ENCODE results near the gene NHLRC4. TPM values are rescaled to one million over a fixed set of nuclear protein-coding genes. Genes with fewer than 3 reads are reported as not detected.

Gene NHLRC4
- total RNA-seq, 5 donors from 2014 or later (not counting 1 experiment from before 2014, with no cell fraction given) = 1.3 to 5.0 (median 3.6) TPM

DNA sequence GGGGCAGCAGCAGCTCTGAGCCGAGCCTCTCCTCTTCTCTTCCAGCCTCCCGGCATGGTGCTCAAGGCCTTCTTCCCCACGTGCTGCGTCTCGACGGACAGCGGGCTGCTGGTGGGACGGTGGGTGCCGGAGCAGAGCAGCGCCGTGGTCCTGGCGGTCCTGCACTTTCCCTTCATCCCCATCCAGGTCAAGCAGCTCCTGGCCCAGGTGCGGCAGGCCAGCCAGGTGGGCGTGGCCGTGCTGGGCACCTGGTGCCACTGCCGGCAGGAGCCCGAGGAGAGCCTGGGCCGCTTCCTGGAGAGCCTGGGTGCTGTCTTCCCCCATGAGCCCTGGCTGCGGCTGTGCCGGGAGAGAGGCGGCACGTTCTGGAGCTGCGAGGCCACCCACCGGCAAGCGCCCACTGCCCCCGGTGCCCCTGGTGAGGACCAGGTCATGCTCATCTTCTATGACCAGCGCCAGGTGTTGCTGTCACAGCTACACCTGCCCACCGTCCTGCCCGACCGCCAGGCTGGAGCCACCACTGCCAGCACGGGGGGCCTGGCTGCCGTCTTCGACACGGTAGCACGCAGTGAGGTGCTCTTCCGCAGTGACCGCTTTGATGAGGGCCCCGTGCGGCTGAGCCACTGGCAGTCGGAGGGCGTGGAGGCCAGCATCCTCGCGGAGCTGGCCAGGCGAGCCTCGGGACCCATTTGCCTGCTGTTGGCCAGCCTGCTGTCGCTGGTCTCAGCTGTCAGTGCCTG, 7.4 kb downstream of the NHLRC4 start:
- Mint-ChIP-seq H3K27ac (no peak overlapping the region), H3K9me3 (no peaks in the 10 kb centered on the region), H3K27me3 (no peaks in the 10 kb centered on the region), H3K4me1 (peaks cover 19 to 23% (median 21%) of the 10 kb centered on the region in 3 donors), H3K4me3 (no peak overlapping the region), H3K36me3 (no peaks in the 10 kb centered on the region)
- 96% methylated on average over 43 of the region's 46 CpGs for WGBS (ENCODE audit: insufficient coverage)
- Histone ChIP-seq H3K27me3 (replicated peaks in 1 of 2; ENCODE audit: control insufficient read depth in 2 of 2, extremely low read depth in 1 of 2, insufficient read depth in 2 of 2, low read length in 1 of 2) (no peaks in the 10 kb centered on the region), H3K27ac (ENCODE audit: low read length) (no peak overlapping the region), H3K4me3 (ENCODE audit: control insufficient read depth in 1 of 2, extremely low read depth in 1 of 2, low read length in 1 of 2) (no peak overlapping the region), H3K9me3 (no peaks in the 10 kb centered on the region), H3K4me1 (ENCODE audit: control insufficient read depth in 1 of 2, extremely low read depth in 1 of 2, insufficient read depth in 2 of 2, low read length in 2 of 2) (peaks cover 2 to 25% of the 10 kb centered on the region in 2 experiments), H3K36me3 (ENCODE audit: control insufficient read depth in 2 of 2, extremely low read depth in 1 of 2, insufficient read depth in 1 of 2, low read length in 1 of 2) (peaks cover 2 to 8% of the 10 kb centered on the region in 2 donors)
- DNase-seq (no peak), ATAC-seq (replicated peaks in 1 of 4) (no peak)
- POLR2A ChIA-PET = no interaction called here
- CTCF ChIA-PET = no interaction called here

DNA sequence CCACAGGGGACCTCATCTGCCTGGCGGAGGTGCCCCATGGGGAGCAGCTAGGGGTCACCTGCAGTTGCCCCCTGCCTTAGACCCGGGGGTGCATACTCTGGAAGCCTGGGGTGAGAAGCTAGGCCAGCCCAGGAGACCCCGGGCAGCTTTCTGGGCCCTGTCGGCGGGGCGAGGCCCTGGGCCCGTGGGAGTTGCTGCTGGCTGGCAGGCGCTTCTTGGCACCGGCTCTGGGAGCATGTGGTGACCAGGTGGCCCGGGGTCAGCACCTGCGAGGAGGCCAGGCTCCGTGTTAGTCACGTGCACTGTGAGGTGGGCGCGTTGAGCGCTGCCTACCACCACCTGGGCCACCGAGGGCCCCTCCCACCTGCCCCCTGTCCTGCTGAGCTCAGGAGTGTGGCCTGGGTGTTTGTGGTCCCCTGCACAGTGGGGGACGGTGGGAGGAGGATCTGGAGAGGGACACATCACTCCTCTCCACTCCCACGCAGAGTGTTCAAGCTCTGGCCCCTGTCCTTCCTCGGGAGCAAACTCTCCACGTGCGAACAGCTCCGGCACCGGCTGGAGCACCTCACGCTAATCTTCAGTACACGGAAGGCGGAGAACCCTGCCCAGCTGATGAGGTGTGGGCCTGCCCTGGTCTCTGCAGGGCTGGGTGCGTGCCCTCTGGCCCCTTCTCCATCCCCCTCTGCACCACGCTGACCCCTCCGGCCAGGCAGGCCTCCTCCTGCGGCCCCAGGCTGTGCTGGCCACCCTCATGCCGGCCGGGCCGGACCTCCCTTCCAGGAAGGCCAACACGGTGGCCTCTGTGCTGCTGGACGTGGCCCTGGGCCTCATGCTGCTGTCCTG, 8.8 kb downstream of the NHLRC4 start:
- ChIA-PET CTCF (no interaction called here), POLR2A (no interaction called here)
- Histone ChIP-seq H3K9me3 (no peaks in the 10 kb centered on the region), H3K4me3 (ENCODE audit: control insufficient read depth in 1 of 2, extremely low read depth in 1 of 2, low read length in 1 of 2) (no peak overlapping the region), H3K27me3 (replicated peaks in 1 of 2; ENCODE audit: control insufficient read depth in 2 of 2, extremely low read depth in 1 of 2, insufficient read depth in 2 of 2, low read length in 1 of 2) (no peaks in the 10 kb centered on the region), H3K4me1 (ENCODE audit: control insufficient read depth in 1 of 2, extremely low read depth in 1 of 2, insufficient read depth in 2 of 2, low read length in 2 of 2) (peaks cover 1 to 18% of the 10 kb centered on the region in 2 experiments), H3K27ac (ENCODE audit: low read length) (no peak overlapping the region), H3K36me3 (ENCODE audit: control insufficient read depth in 2 of 2, extremely low read depth in 1 of 2, insufficient read depth in 1 of 2, low read length in 1 of 2) (peaks cover 2 to 8% of the 10 kb centered on the region in 2 donors)
- no peaks in the 10 kb centered on the region for H3K36me3 Mint-ChIP-seq
- H3K9me3 Mint-ChIP-seq = no peaks in the 10 kb centered on the region
- no peaks in the 10 kb centered on the region for H3K27me3 Mint-ChIP-seq
- no peak overlapping the region for H3K4me3 Mint-ChIP-seq
- DNase-seq (no peak), ATAC-seq (replicated peaks in 1 of 4) (no peak)
- no peak overlapping the region for H3K27ac Mint-ChIP-seq
- WGBS (ENCODE audit: insufficient coverage) = 93% methylated on average over 31 of the region's 36 CpGs
- H3K4me1 Mint-ChIP-seq = peaks cover 15 to 20% (median 16%) of the 10 kb centered on the region in 3 donors

DNA sequence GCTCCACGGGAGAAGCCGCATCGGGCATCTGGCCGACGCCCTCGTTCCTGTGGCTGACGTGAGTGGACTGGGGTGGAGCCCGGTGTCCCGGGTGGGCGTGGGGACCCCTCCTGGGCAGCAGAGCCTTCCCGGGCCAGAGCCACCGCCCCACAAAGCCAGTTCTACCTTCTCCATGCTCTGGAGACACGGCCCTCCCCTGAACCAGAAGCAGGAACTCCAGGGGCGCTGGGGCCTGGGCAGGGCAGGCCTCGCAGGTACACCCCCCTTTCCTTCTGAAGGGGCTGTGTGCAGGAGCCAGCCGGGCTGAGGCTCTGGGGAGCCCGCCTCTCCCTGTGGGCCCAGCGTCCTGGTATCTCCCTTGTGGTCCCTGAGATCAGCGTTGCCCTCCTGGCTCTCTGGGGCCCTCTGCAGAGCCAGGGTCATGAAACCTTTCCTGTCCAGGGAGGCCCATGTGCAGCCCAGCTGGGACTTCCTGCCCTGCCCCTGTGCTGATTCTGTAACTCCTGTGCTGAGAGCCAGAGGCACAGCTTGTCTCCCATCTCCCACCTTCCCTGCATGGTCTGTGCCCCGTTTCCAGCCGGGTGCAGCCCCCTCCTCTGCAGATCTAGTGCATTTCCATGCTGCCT, 9.5 kb downstream of the NHLRC4 start:
- Mint-ChIP-seq H3K4me3 (no peak overlapping the region), H3K9me3 (no peaks in the 10 kb centered on the region), H3K27ac (no peak overlapping the region), H3K27me3 (no peaks in the 10 kb centered on the region), H3K4me1 (peaks cover 7 to 12% (median 9%) of the 10 kb centered on the region in 3 donors), H3K36me3 (no peaks in the 10 kb centered on the region)
- ATAC-seq (replicated peaks in 1 of 4) (no peak), DNase-seq (no peak)
- Histone ChIP-seq H3K4me3 (ENCODE audit: control insufficient read depth in 1 of 2, extremely low read depth in 1 of 2, low read length in 1 of 2) (no peak overlapping the region), H3K9me3 (no peaks in the 10 kb centered on the region), H3K27me3 (replicated peaks in 1 of 2; ENCODE audit: control insufficient read depth in 2 of 2, extremely low read depth in 1 of 2, insufficient read depth in 2 of 2, low read length in 1 of 2) (no peaks in the 10 kb centered on the region), H3K36me3 (ENCODE audit: control insufficient read depth in 2 of 2, extremely low read depth in 1 of 2, insufficient read depth in 1 of 2, low read length in 1 of 2) (peaks cover 2 to 8% of the 10 kb centered on the region in 2 donors), H3K27ac (ENCODE audit: low read length) (no peak overlapping the region), H3K4me1 (ENCODE audit: control insufficient read depth in 1 of 2, extremely low read depth in 1 of 2, insufficient read depth in 2 of 2, low read length in 2 of 2) (peaks cover 0 to 10% of the 10 kb centered on the region in 2 experiments)
- ChIA-PET POLR2A (no interaction called here), CTCF (interaction anchor here in 1 of 2 donors (0.6 kb wide), 1 partner anchor 184 kb away, joined by 6 read pairs; no protein-coding TSS in a partner anchor)
- WGBS (ENCODE audit: insufficient coverage) = 90% methylated on average over 21 of the region's 21 CpGs

DNA sequence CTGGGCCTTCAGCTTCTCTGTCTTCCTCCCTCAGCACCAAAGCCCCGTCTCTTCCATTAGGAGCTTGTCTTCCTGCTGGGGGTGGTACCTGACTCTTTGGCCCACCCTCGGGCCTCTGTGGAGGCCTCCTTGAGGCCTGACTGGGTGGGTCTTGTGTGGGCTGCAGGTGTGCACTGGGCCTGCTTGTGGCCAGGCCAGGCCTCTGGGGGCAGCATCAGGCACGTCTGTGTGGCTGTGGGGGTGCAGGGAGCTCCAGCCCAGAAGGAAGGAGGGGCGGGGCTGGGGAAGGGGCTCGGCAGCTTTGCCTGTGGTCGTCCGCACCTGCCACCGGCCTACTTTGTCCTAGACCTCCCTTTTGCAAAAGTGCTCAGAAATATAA, 10.0 kb downstream of the NHLRC4 start:
- no peak overlapping the region for H3K27ac Mint-ChIP-seq
- H3K4me1 Mint-ChIP-seq = peaks cover 2 to 7% (median 4%) of the 10 kb centered on the region in 3 donors
- Histone ChIP-seq H3K36me3 (ENCODE audit: control insufficient read depth in 2 of 2, extremely low read depth in 1 of 2, insufficient read depth in 1 of 2, low read length in 1 of 2) (peaks cover 2 to 8% of the 10 kb centered on the region in 2 donors), H3K27ac (ENCODE audit: low read length) (no peak overlapping the region), H3K27me3 (replicated peaks in 1 of 2; ENCODE audit: control insufficient read depth in 2 of 2, extremely low read depth in 1 of 2, insufficient read depth in 2 of 2, low read length in 1 of 2) (no peaks in the 10 kb centered on the region), H3K9me3 (no peaks in the 10 kb centered on the region), H3K4me3 (ENCODE audit: control insufficient read depth in 1 of 2, extremely low read depth in 1 of 2, low read length in 1 of 2) (no peak overlapping the region), H3K4me1 (ENCODE audit: control insufficient read depth in 1 of 2, extremely low read depth in 1 of 2, insufficient read depth in 2 of 2, low read length in 2 of 2) (peaks cover 0 to 10% of the 10 kb centered on the region in 2 experiments)
- H3K36me3 Mint-ChIP-seq = no peaks in the 10 kb centered on the region
- ChIA-PET POLR2A (no interaction called here), CTCF (interaction anchor here in 1 of 2 donors (0.6 to 0.7 kb wide), 2 partner anchors 10 to 184 kb away, joined by 4 to 6 read pairs; partner anchors contain the start of gene NHLRC4)
- no peaks in the 10 kb centered on the region for H3K9me3 Mint-ChIP-seq
- 0% methylated on average over 1 of the region's 8 CpGs for WGBS (ENCODE audit: insufficient coverage)
- H3K27me3 Mint-ChIP-seq = no peaks in the 10 kb centered on the region
- ATAC-seq (replicated peaks in 1 of 4) (no peak), DNase-seq (no peak)
- H3K4me3 Mint-ChIP-seq = no peak overlapping the region

DNA sequence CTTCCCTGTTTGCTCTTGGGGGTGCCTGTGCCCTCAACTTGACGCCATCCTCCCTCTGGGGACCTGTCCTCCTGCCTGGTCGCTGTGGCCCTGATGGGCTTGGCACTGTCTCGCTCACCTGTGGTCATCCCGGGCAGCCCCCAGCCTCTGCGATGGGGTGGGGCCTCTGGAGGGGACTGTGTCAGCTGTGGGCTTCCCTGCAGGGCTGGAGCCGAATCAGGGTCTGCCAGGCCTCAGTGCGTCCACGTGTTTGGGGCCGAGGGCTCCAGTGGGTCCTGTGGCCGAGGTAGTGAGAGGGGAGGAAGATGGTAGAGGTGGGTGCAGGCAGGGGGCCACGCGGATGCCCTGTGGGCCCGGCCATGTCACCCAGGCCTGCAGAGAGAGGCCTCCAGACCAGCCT, 11.0 kb downstream of the NHLRC4 start:
- WGBS (ENCODE audit: insufficient coverage) = 97% methylated on average over 13 of the region's 13 CpGs
- ATAC-seq (replicated peaks in 1 of 4) (no peak), DNase-seq (no peak)
- H3K9me3 Mint-ChIP-seq = no peaks in the 10 kb centered on the region
- POLR2A ChIA-PET = no interaction called here
- H3K27me3 ChIP-seq (replicated peaks in 1 of 2; ENCODE audit: control insufficient read depth in 2 of 2, extremely low read depth in 1 of 2, insufficient read depth in 2 of 2, low read length in 1 of 2) = no peaks in the 10 kb centered on the region
- no peak overlapping the region for H3K4me3 Mint-ChIP-seq
- H3K36me3 ChIP-seq (ENCODE audit: control insufficient read depth in 2 of 2, extremely low read depth in 1 of 2, insufficient read depth in 1 of 2, low read length in 1 of 2) = peaks cover 2 to 8% of the 10 kb centered on the region in 2 donors
- H3K27ac ChIP-seq (ENCODE audit: low read length) = no peak overlapping the region
- H3K4me1 ChIP-seq (ENCODE audit: control insufficient read depth in 1 of 2, extremely low read depth in 1 of 2, insufficient read depth in 2 of 2, low read length in 2 of 2) = peaks cover 0 to 10% of the 10 kb centered on the region in 2 experiments
- H3K27me3 Mint-ChIP-seq = no peaks in the 10 kb centered on the region
- H3K27ac Mint-ChIP-seq = no peak overlapping the region
- no peaks in the 10 kb centered on the region for H3K9me3 ChIP-seq
- CTCF ChIA-PET = no interaction called here
- H3K4me3 ChIP-seq (ENCODE audit: control insufficient read depth in 1 of 2, extremely low read depth in 1 of 2, low read length in 1 of 2) = no peak overlapping the region
- peaks cover 0 to 3% (median 0%) of the 10 kb centered on the region in 3 donors for H3K4me1 Mint-ChIP-seq
- no peaks in the 10 kb centered on the region for H3K36me3 Mint-ChIP-seq

DNA sequence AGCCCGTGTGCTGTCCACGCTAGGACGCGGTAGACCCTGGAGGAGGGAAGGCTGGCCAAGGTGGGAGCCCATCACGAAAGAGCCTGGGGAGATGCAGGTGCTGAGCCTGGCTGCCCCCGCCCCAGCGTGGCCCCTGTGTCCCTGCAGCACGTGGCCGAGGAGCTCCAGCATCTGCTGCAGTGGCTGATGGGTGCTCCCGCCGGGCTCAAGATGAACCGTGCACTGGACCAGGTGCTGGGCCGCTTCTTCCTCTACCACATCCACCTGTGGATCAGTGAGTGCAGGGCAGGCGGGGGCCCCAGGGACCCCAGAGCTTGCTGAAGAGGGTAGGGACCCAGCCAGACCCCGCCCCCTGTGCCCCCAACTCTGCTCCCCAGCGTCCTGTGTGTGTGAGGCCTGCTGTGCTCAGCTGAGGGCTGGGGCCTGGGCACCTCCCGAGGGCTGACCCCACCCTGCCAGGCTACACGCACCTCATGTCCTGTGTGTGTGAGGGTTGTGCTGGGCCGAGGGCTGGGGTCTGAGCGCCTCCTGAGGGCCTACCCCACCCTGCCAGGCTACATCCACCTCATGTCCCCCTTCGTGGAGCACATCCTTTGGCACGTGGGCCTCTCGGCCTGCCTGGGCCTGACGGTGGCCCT, 11.5 kb downstream of the NHLRC4 start:
- peaks cover 0 to 10% of the 10 kb centered on the region in 2 experiments for H3K4me1 ChIP-seq (ENCODE audit: control insufficient read depth in 1 of 2, extremely low read depth in 1 of 2, insufficient read depth in 2 of 2, low read length in 2 of 2)
- H3K36me3 ChIP-seq (ENCODE audit: control insufficient read depth in 2 of 2, extremely low read depth in 1 of 2, insufficient read depth in 1 of 2, low read length in 1 of 2) = peaks cover 2 to 8% of the 10 kb centered on the region in 2 donors
- 92% methylated on average over 12 of the region's 24 CpGs for WGBS (ENCODE audit: insufficient coverage)
- H3K4me3 Mint-ChIP-seq = no peak overlapping the region
- H3K27ac Mint-ChIP-seq = no peak overlapping the region
- no peaks in the 10 kb centered on the region for H3K27me3 Mint-ChIP-seq
- H3K27me3 ChIP-seq (replicated peaks in 1 of 2; ENCODE audit: control insufficient read depth in 2 of 2, extremely low read depth in 1 of 2, insufficient read depth in 2 of 2, low read length in 1 of 2) = no peaks in the 10 kb centered on the region
- ChIA-PET POLR2A (no interaction called here), CTCF (interaction anchor here in 1 of 2 donors (1.0 to 1.1 kb wide), 2 partner anchors 10 to 57 kb away, joined by 3 to 5 read pairs; partner anchors contain the start of gene METTL26)
- DNase-seq (no peak), ATAC-seq (replicated peaks in 1 of 4) (no peak)
- H3K9me3 ChIP-seq = no peaks in the 10 kb centered on the region
- no peak overlapping the region for H3K27ac ChIP-seq (ENCODE audit: low read length)
- no peak overlapping the region for H3K4me3 ChIP-seq (ENCODE audit: control insufficient read depth in 1 of 2, extremely low read depth in 1 of 2, low read length in 1 of 2)
- H3K4me1 Mint-ChIP-seq = peaks cover 0 to 3% (median 0%) of the 10 kb centered on the region in 3 donors
- H3K9me3 Mint-ChIP-seq = no peaks in the 10 kb centered on the region
- no peaks in the 10 kb centered on the region for H3K36me3 Mint-ChIP-seq
